OCI-LY7 (cell line): ENCODE results near the gene KCTD10. TPM values are rescaled to one million over a fixed set of nuclear protein-coding genes. Genes with fewer than 3 reads are reported as not detected.
"Not testable (repeated sequence)": the region's sequence is repeated elsewhere in the genome, so short reads cannot be mapped to it uniquely, and the experiment has no call there.

Experiments
- BruUV-seq: library from RNA; stranded (reverse); fragments of 400-500 nt; replicated peaks from 2 replicates; lab custom pipeline; 2021; lab: Mats Ljungman, UMichigan
- CTCF ChIA-PET: fragments of 300-600 bp; sonication (Branson Sonifier 250); formaldehyde crosslinking; loops from one replicate; lab custom pipeline; 2022; ENCODE audit warnings: antibody characterized with exemption; ENCODE audit not compliant: unreplicated experiment; lab: Charles Lee
- POLR2A ChIA-PET: fragments of 300-600 bp; sonication (Branson Sonifier 250); formaldehyde crosslinking; loops from one replicate; lab custom pipeline; 2022; ENCODE audit warnings: antibody characterized with exemption; lab: Charles Lee
- DNase-seq: peaks from one replicate; pipeline ENCODE4 v3.0.0-alpha.2; 2015; ENCODE audit warnings: low spot score
- H2AFZ ChIP-seq: fragments of 200-600 bp; sonication (generic), shearing (Covaris generic); 2 replicates; pipeline ENCODE4 v1.6.1; 2014; ENCODE audit warnings: mild to moderate bottlenecking, antibody characterized with exemption, low read length, moderate library complexity
- H3K27ac ChIP-seq: fragments of 200-600 bp; sonication (generic); 2 replicates; pipeline ENCODE4 v1.5.1; 2014; ENCODE audit warnings: mixed run types, low read depth, mild to moderate bottlenecking, moderate library complexity, low read length, inconsistent platforms; ENCODE audit not compliant: poor library complexity, severe bottlenecking
- H3K36me3 ChIP-seq: fragments of 200-600 bp; sonication (generic); 2 replicates; pipeline ENCODE4 v1.6.1; 2014; ENCODE audit warnings: mild to moderate bottlenecking, antibody characterized with exemption, low read length, moderate library complexity, mixed read lengths; ENCODE audit not compliant: insufficient read depth
- H3K4me1 ChIP-seq: fragments of 200-600 bp; sonication (generic); 2 replicates; pipeline ENCODE4 v1.5.1; 2014; ENCODE audit warnings: mild to moderate bottlenecking, low read length; ENCODE audit not compliant: insufficient read depth, poor library complexity, severe bottlenecking
- H3K4me2 ChIP-seq: fragments of 200-600 bp; sonication (generic); 2 replicates; pipeline ENCODE4 v1.6.1; 2014; ENCODE audit warnings: mild to moderate bottlenecking, low read length
- H3K4me3 ChIP-seq: fragments of 200-600 bp; sonication (generic); 2 replicates; pipeline ENCODE4 v1.5.1; 2014; ENCODE audit warnings: mild to moderate bottlenecking, low read depth, low read length; ENCODE audit not compliant: poor library complexity, severe bottlenecking
- H3K79me2 ChIP-seq: fragments of 200-600 bp; sonication (generic); 2 replicates; pipeline ENCODE4 v1.6.1; 2016; ENCODE audit warnings: low read depth, mild to moderate bottlenecking, low read length, moderate library complexity, mixed read lengths; ENCODE audit not compliant: insufficient read depth
- H3K9me2 ChIP-seq: fragments of 200-600 bp; sonication (generic); 2 replicates; pipeline ENCODE4 v1.6.1; 2016; ENCODE audit warnings: mild to moderate bottlenecking, low read length, mixed read lengths; ENCODE audit not compliant: insufficient read depth
- H3K9me3 ChIP-seq: fragments of 200-600 bp; sonication (generic); 2 replicates; pipeline ENCODE4 v1.6.1; 2014; ENCODE audit warnings: mild to moderate bottlenecking, mixed run types, low read length, mixed read lengths
- H4K20me1 ChIP-seq: fragments of 200-600 bp; sonication (generic); 2 replicates; pipeline ENCODE4 v1.6.1; 2014; ENCODE audit warnings: mild to moderate bottlenecking, antibody characterized with exemption, low read length, moderate library complexity, mixed read lengths; ENCODE audit not compliant: insufficient read depth
- CTCF ChIP-seq: fragments of 200-600 bp; sonication (generic); conservative IDR thresholded peaks from 2 replicates; pipeline ENCODE4 v1.5.1; 2014; ENCODE audit warnings: mild to moderate bottlenecking, antibody characterized with exemption, low read length, moderate library complexity, mixed read lengths
- EZH2phosphoT487 ChIP-seq: fragments of 200-600 bp; sonication (generic); IDR thresholded peaks from 2 replicates; pipeline ENCODE4 v1.6.1; 2018; ENCODE audit warnings: low read depth, borderline replicate concordance, mild to moderate bottlenecking, mixed run types, antibody characterized with exemption, low read length, moderate library complexity, mixed read lengths
- intact Hi-C: fragments of 100-400 bp; cut with micrococcal nuclease; formaldehyde crosslinking; loops from one replicate; pipeline ENCODE4 v1.10.0; 2022; ENCODE audit not compliant: unreplicated experiment
- total RNA-seq, 2 experiments: library from RNA; depleted of rRNA in 1 of 2; stranded (reverse); fragments of >200 nt in 1 of 2; shearing (Covaris generic) in 1 of 2; gene quantifications; 2 replicates each; pipeline ENCODE4 v1.2.3, GENCODE V29; 2014 to 2022

KCTD10 gene
- total RNA-seq, 2 experiments from 2014 or later, result 28.1 to 45.7 TPM

- no peaks in the 10 kb centered on the region for H3K4me1 ChIP-seq
- no peaks in the 10 kb centered on the region for H3K9me3 ChIP-seq
- TF ChIP-seq EZH2phosphoT487 (no peak), CTCF (no peak)
- no peaks in the 10 kb centered on the region for H4K20me1 ChIP-seq
- H3K36me3 ChIP-seq, result peaks cover 25% of the 10 kb centered on the region
- no peak overlapping the region for H3K4me3 ChIP-seq
- no peaks in the 10 kb centered on the region for H3K9me2 ChIP-seq
- no peaks in the 10 kb centered on the region for H3K79me2 ChIP-seq
- ChIA-PET POLR2A (interaction anchor here (0.6 kb wide), 1 partner anchor 10 kb away, joined by 4 read pairs; no protein-coding TSS in a partner anchor), CTCF (no interaction called here)
- no peak for DNase-seq
- H2AFZ ChIP-seq, result no peak overlapping the region
- BruUV-seq, result no TSS peak
- H3K4me2 ChIP-seq, result no peak overlapping the region
- intact Hi-C loops, result no loop called here
- no peak overlapping the region for H3K27ac ChIP-seq
Measured at GRCh38 chr12:109443794-109444193, 33.3 kb downstream of the KCTD10 start.

GRCh38 chr12:109440851-109441490 lies 36.1 kb downstream of the KCTD10 start:
- Histone ChIP-seq H3K36me3 (0 out of 2 replicates have a peak, but pooled peaks cover 6% of the 10 kb centered on the region), H2AFZ (no peak overlapping the region), H3K4me3 (no peak overlapping the region), H3K27ac (no peak overlapping the region), H3K4me1 (no peaks in the 10 kb centered on the region), H3K79me2 (no peaks in the 10 kb centered on the region), H3K4me2 (no peak overlapping the region), H4K20me1 (no peaks in the 10 kb centered on the region), H3K9me2 (no peaks in the 10 kb centered on the region), H3K9me3 (no peaks in the 10 kb centered on the region)
- no peak for DNase-seq
- intact Hi-C loops, result no loop called here
- ChIA-PET CTCF (no interaction called here), POLR2A (no interaction called here)
- BruUV-seq, result no TSS peak
- no peak for TF ChIP-seq CTCF
- no peak for TF ChIP-seq EZH2phosphoT487

GRCh38 chr12:109439951-109440350 lies 37.1 kb downstream of the KCTD10 start:
- CTCF ChIA-PET, DNase-seq, H3K9me3 ChIP-seq, H3K9me2 ChIP-seq, H2AFZ ChIP-seq, H3K79me2 ChIP-seq, H3K4me2 ChIP-seq, H4K20me1 ChIP-seq, intact Hi-C loops, H3K27ac ChIP-seq, POLR2A ChIA-PET, BruUV-seq, H3K4me3 ChIP-seq, H3K36me3 ChIP-seq, H3K4me1 ChIP-seq: not testable (repeated sequence)
